Suprapubic skin (tissue), 4 donors: ENCODE measurements around the gene IL9. TPM values are rescaled to one million over a fixed set of nuclear protein-coding genes. Genes with fewer than 3 reads are reported as not detected.

Experiments used
- DNase-seq, 2 donors: peaks; one replicate each; pipeline ENCODE4 v3.0.0-alpha.2; 2019; ENCODE audit warnings: low spot score in 2 of 2
- H3K27ac ChIP-seq: fragments of 200-600 bp; sonication (generic); one replicate; pipeline ENCODE4 v1.5.1; 2019
- H3K27me3 ChIP-seq: fragments of 200-600 bp; sonication (generic); one replicate; pipeline ENCODE4 v1.5.1; 2019
- H3K36me3 ChIP-seq: fragments of 200-600 bp; sonication (generic); one replicate; pipeline ENCODE4 v1.5.1; 2019
- H3K4me1 ChIP-seq: fragments of 200-600 bp; sonication (generic); one replicate; pipeline ENCODE4 v1.5.1; 2019
- H3K4me3 ChIP-seq: fragments of 200-600 bp; sonication (generic); one replicate; pipeline ENCODE4 v1.5.1; 2019; ENCODE audit warnings: mild to moderate bottlenecking
- H3K9me3 ChIP-seq: fragments of 200-600 bp; sonication (generic); one replicate; pipeline ENCODE4 v1.5.1; 2019
- CTCF ChIP-seq, 2 donors: fragments of 200-600 bp in 1 of 2; fragments of 450-650 bp in 1 of 2; sonication (generic) in 1 of 2; IDR thresholded peaks; one replicate each; pipeline ENCODE4 v1.5.1; 2016 to 2019; ENCODE audit warnings: antibody characterized with exemption in 2 of 2, mild to moderate bottlenecking in 1 of 2, moderate library complexity in 1 of 2
- EP300 ChIP-seq: sonication (generic); formaldehyde crosslinking; IDR thresholded peaks from one replicate; pipeline ENCODE4 v1.6.1; 2017; ENCODE audit warnings: antibody characterized with exemption
- POLR2A ChIP-seq, 2 donors: fragments of 450-650 bp; IDR thresholded peaks; one replicate each; pipeline ENCODE4 v1.6.1; 2017; ENCODE audit warnings: antibody characterized with exemption in 2 of 2, mild to moderate bottlenecking in 2 of 2, moderate library complexity in 2 of 2
- POLR2AphosphoS5 ChIP-seq, 3 donors: sonication (generic); formaldehyde crosslinking; IDR thresholded peaks; one replicate each; pipeline ENCODE4 v1.6.1; 2017; ENCODE audit warnings: antibody characterized with exemption in 3 of 3
- WGBS: methylation state at CpG from one replicate; pipeline ENCODE4 v1.1.5; 2018; 5-methylcytosine and 5-hydroxymethylcytosine counted together
- total RNA-seq, 4 donors: library from RNA; depleted of rRNA; stranded (reverse); fragments of >200 nt; gene quantifications; one replicate each; pipeline ENCODE4 v1.1.0, GENCODE V29; 2016

Gene IL9
- total RNA-seq, 4 donors from 2014 or later = not detected

- TF ChIP-seq POLR2A (IDR thresholded peaks at IDR 0.05) = no peak
- no peak for TF ChIP-seq POLR2AphosphoS5 (IDR thresholded peaks at IDR 0.05)
- TF ChIP-seq CTCF (IDR thresholded peaks at IDR 0.05) = no peak
- no peak for TF ChIP-seq EP300
- Histone ChIP-seq H3K4me3 (no peak overlapping the region), H3K27ac (no peak overlapping the region), H3K4me1 (no peaks in the 10 kb centered on the region), H3K36me3 (no peaks in the 10 kb centered on the region), H3K27me3 (peaks cover 5% of the 10 kb centered on the region), H3K9me3 (no peaks in the 10 kb centered on the region)
- WGBS = 81% methylated on average over 2 of the region's 2 CpGs
- DNase-seq = no peak
These were observed 46.1 kb upstream of the IL9 start for GRCh38 chr5:135941711-135942110.

GRCh38 chr5:135937245-135937911, 41.7 kb upstream of the IL9 start:
- 85% methylated on average over 5 of the region's 5 CpGs for WGBS
- Histone ChIP-seq H3K4me1 (no peaks in the 10 kb centered on the region), H3K27me3 (peaks cover 8% of the 10 kb centered on the region), H3K27ac (no peak overlapping the region), H3K36me3 (no peaks in the 10 kb centered on the region), H3K9me3 (no peaks in the 10 kb centered on the region), H3K4me3 (no peak overlapping the region)
- TF ChIP-seq CTCF (IDR thresholded peaks at IDR 0.05) (no peak), POLR2A (IDR thresholded peaks at IDR 0.05) (no peak)
- DNase-seq = no peak

DNA sequence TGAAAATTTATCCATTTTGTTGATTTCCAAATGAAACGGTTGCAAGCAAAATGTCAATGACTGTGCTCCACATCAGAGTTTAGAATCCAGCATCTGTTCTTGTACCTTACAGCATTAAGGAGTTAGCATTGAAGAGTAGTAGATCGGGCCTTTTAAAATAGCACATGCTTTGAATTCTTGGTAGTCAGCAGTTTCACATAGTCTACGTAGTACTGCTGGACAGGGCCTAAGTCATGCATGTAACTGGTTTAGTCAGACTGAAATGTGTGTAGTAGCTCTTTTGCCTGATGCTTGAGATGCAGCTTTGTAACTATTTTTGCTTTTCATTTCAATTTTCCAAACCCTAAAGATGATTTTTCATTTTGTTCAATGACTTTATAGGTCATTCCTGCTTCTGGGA, 39.3 kb upstream of the IL9 start:
- no peak overlapping the region for H3K4me3 ChIP-seq
- H3K27me3 ChIP-seq = peaks cover 30% of the 10 kb centered on the region
- H3K4me1 ChIP-seq = peaks cover 9% of the 10 kb centered on the region
- H3K9me3 ChIP-seq = no peaks in the 10 kb centered on the region
- 70% methylated on average over 3 of the region's 3 CpGs for WGBS
- H3K27ac ChIP-seq = no peak overlapping the region
- no peak for TF ChIP-seq POLR2A (IDR thresholded peaks at IDR 0.05)
- no peak for TF ChIP-seq POLR2AphosphoS5 (IDR thresholded peaks at IDR 0.05)
- DNase-seq = no peak
- H3K36me3 ChIP-seq = no peaks in the 10 kb centered on the region

DNA sequence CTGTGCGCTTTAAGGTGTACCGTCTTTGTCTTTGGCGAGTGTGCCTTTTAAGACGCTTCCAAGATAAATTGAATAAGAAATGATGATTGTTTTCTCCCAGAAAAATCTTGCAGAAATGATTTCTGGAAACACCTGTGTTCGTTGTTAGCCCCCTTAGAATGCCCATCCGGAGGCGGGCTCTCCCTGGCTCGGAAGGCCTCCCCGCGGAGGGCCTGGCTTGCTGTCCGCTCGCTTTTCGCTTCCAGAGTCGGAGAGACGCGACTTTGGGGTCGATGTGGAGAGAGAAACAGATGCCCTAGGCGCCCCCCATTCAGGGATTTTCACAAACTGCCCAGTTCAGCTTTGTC, 35.3 kb upstream of the IL9 start:
- Histone ChIP-seq H3K27me3 (peaks cover 63% of the 10 kb centered on the region), H3K27ac (no peak overlapping the region), H3K4me3 (no peak overlapping the region)

DNA sequence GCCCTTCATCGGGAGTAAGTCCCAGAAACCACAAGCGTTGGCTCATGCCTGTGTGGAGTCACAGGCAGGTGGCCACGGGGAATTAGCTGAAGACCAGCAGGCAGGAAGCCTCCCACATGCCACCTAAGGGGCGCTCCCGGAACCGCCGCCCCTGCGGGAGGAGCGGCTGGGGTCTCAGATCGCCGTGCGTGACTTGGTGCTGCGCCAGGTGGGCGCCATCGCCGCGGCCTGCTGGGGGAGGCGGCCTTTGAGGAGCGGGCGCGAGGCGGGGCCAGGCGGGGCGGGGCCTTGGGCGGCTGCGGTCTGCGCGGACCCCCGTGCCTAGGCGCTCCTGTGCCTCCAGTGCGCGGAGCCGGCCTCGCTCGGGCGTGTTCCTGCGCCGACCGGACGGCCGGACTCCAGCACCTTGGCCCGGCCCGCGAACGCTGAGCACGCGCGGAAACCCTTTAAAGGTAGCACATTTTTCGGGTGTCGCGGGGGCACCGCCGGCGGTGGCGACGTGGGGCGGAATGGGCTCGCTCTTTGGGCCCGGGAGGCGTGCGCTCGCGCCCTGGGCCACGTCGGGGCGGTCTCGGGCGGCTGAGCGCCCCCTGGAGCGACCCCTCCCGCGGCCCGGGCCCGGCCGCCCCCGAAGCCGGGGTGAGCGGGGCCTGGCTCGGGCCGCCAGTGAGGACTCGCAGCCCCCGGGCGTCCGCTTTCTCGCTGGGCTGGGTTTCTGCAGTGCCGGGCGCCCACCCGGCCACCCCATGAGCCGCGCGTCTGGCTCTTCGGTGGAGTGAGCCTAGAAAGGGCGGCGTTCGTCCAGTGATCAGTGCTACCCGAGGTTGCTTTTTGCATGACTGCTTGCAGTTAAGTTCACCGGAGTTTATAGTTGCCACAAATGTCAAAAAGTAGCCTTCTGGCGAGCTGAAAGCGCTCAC, 34.6 kb upstream of the IL9 start:
- 13% methylated on average over 28 of the region's 99 CpGs for WGBS
- TF ChIP-seq POLR2AphosphoS5 (IDR thresholded peaks at IDR 0.05) (no peak), EP300 (no peak), CTCF (IDR thresholded peaks at IDR 0.05) (no peak), POLR2A (IDR thresholded peaks at IDR 0.05) (no peak)
- Histone ChIP-seq H3K4me1 (peaks cover 10% of the 10 kb centered on the region), H3K36me3 (no peaks in the 10 kb centered on the region), H3K4me3 (peak overlapping the region; percentile 42), H3K27me3 (peaks cover 68% of the 10 kb centered on the region), H3K27ac (no peak overlapping the region), H3K9me3 (no peaks in the 10 kb centered on the region)
- no peak for DNase-seq

More for the DNA sequence above, 35.3 kb upstream of the IL9 start:
- H3K9me3 ChIP-seq = no peaks in the 10 kb centered on the region
- H3K36me3 ChIP-seq = no peaks in the 10 kb centered on the region
- WGBS = 65% methylated on average over 18 of the region's 18 CpGs
- H3K4me1 ChIP-seq = peaks cover 10% of the 10 kb centered on the region
- no peak for DNase-seq
- TF ChIP-seq POLR2A (IDR thresholded peaks at IDR 0.05) = no peak
- TF ChIP-seq POLR2AphosphoS5 (IDR thresholded peaks at IDR 0.05) = no peak
- TF ChIP-seq CTCF (IDR thresholded peaks at IDR 0.05) = no peak
- TF ChIP-seq EP300 = no peak
